ENCODE results near the gene ZNF221.

- TF ChIP-seq, protein P1, sequence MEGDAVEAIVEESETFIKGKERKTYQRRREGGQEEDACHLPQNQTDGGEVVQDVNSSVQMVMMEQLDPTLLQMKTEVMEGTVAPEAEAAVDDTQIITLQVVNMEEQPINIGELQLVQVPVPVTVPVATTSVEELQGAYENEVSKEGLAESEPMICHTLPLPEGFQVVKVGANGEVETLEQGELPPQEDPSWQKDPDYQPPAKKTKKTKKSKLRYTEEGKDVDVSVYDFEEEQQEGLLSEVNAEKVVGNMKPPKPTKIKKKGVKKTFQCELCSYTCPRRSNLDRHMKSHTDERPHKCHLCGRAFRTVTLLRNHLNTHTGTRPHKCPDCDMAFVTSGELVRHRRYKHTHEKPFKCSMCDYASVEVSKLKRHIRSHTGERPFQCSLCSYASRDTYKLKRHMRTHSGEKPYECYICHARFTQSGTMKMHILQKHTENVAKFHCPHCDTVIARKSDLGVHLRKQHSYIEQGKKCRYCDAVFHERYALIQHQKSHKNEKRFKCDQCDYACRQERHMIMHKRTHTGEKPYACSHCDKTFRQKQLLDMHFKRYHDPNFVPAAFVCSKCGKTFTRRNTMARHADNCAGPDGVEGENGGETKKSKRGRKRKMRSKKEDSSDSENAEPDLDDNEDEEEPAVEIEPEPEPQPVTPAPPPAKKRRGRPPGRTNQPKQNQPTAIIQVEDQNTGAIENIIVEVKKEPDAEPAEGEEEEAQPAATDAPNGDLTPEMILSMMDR (IDR thresholded peaks at IDR 0.05), result no peak
- no peak for TF ChIP-seq POLR2A (IDR thresholded peaks at IDR 0.05)
- no peak for TF ChIP-seq POLR2AphosphoS5 (IDR thresholded peaks at IDR 0.05)
These were observed 22.2 kb upstream of the ZNF221 start for GRCh38 chr19:43928820-43929219.

Data from gastroesophageal sphincter (tissue), 3 donors.